HAP-1 (cell line): ENCODE data around the gene FAM120B.
"Not testable (repeated sequence)": the region's sequence is repeated elsewhere in the genome, so short reads cannot be mapped to it uniquely, and the experiment has no call there.

Experiments
- DNase-seq, 2 experiments: peaks; one replicate each; pipeline ENCODE4 v3.0.0-alpha.2; 2016 to 2020; ENCODE audit warnings: low spot score in 2 of 2
- H3K27me3 ChIP-seq: fragments of 250-450 bp; sonication (Bioruptor Pico); 2 replicates; pipeline ENCODE4 v1.5.1; 2020; ENCODE audit warnings: low read depth, mild to moderate bottlenecking, moderate library complexity
- H3K36me3 ChIP-seq: fragments of 250-450 bp; sonication (Bioruptor Pico); replicated peaks from 2 replicates; pipeline ENCODE4 v1.5.1; 2020; ENCODE audit warnings: mild to moderate bottlenecking
- H3K4me1 ChIP-seq: fragments of 250-450 bp; sonication (Bioruptor Pico); 2 replicates; pipeline ENCODE4 v1.5.1; 2020; ENCODE audit warnings: mild to moderate bottlenecking
- H3K4me3 ChIP-seq: fragments of 250-450 bp; sonication (Bioruptor Pico); 2 replicates; pipeline ENCODE4 v1.5.1; 2020; ENCODE audit warnings: mild to moderate bottlenecking, moderate library complexity
- H3K9me3 ChIP-seq: fragments of 250-450 bp; sonication (Bioruptor Pico); 2 replicates; pipeline ENCODE4 v1.5.1; 2020; ENCODE audit warnings: mild to moderate bottlenecking, moderate library complexity
- in situ Hi-C: fragments of 300-500 bp; cut with MboI; formaldehyde crosslinking; loops from 3 replicates; pipeline ENCODE4 v1.14.3; 2020; ENCODE audit warnings: low sequenced_read_pairs, inconsistent platforms, mixed read lengths

The FAM120B gene

DNA sequence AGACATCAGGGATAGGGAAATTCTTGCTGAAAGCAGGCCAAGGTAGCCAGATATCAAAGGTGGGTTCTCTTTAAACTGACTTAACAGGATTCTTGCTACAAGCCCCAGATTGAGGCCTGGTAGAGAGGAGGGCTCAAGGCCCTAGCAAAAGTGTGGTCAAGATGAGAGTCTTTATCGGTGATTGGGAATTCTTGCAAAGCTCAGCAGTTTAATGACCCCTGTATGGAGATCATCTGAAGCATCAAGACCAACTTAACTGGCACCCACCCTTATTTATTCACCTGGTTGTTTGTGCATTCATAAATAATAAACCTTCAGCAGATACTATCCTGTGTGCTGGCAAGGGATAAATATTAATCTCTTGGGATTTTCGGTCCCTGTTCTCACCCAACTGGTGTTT lies 6.3 kb downstream of the FAM120B start:
- DNase-seq = no peak
- in situ Hi-C loops = no loop called here
- Histone ChIP-seq H3K27me3 (no peaks in the 10 kb centered on the region), H3K9me3 (no peaks in the 10 kb centered on the region), H3K4me3 (no peak overlapping the region), H3K4me1 (peaks cover 13% of the 10 kb centered on the region), H3K36me3 (0 out of 2 replicates have a peak, but pooled peaks cover 6% of the 10 kb centered on the region)

GRCh38 chr6:170313716-170314295 lies 7.2 kb downstream of the FAM120B start:
- H3K4me1 ChIP-seq = peaks cover 5% of the 10 kb centered on the region; the same call in 1 of the 2 replicates
- in situ Hi-C loops = no loop called here
- DNase-seq = no peak
- no peaks in the 10 kb centered on the region for H3K27me3 ChIP-seq
- no peak overlapping the region for H3K4me3 ChIP-seq
- H3K36me3 ChIP-seq = 0 out of 2 replicates have a peak, but pooled peaks cover 6% of the 10 kb centered on the region
- H3K9me3 ChIP-seq = no peaks in the 10 kb centered on the region

GRCh38 chr6:170314983-170315382 lies 8.4 kb downstream of the FAM120B start:
- in situ Hi-C loops = no loop called here

GRCh38 chr6:170316071-170316470 lies 9.5 kb downstream of the FAM120B start:
- no peaks in the 10 kb centered on the region for H3K4me1 ChIP-seq
- H3K36me3 ChIP-seq = peaks cover 5% of the 10 kb centered on the region; the same call in 1 of the 2 replicates
- H3K4me3 ChIP-seq = no peak overlapping the region
- in situ Hi-C loops = no loop called here
- H3K9me3 ChIP-seq = no peaks in the 10 kb centered on the region
- no peaks in the 10 kb centered on the region for H3K27me3 ChIP-seq
- no peak for DNase-seq

More at GRCh38 chr6:170314983-170315382, 8.4 kb downstream of the FAM120B start:
- Histone ChIP-seq H3K27me3 (no peaks in the 10 kb centered on the region), H3K4me1 (no peaks in the 10 kb centered on the region), H3K36me3 (0 out of 2 replicates have a peak, but pooled peaks cover 6% of the 10 kb centered on the region), H3K4me3 (no peak overlapping the region), H3K9me3 (no peaks in the 10 kb centered on the region)
- DNase-seq = no peak

GRCh38 chr6:170317076-170317475 lies 10.5 kb downstream of the FAM120B start:
- in situ Hi-C loops = no loop called here
- Histone ChIP-seq H3K27me3 (no peaks in the 10 kb centered on the region), H3K4me1 (no peaks in the 10 kb centered on the region), H3K36me3 (peaks cover 2% of the 10 kb centered on the region; the same call in 1 of the 2 replicates), H3K4me3 (no peak overlapping the region), H3K9me3 (no peaks in the 10 kb centered on the region)
- no peak for DNase-seq

DNA sequence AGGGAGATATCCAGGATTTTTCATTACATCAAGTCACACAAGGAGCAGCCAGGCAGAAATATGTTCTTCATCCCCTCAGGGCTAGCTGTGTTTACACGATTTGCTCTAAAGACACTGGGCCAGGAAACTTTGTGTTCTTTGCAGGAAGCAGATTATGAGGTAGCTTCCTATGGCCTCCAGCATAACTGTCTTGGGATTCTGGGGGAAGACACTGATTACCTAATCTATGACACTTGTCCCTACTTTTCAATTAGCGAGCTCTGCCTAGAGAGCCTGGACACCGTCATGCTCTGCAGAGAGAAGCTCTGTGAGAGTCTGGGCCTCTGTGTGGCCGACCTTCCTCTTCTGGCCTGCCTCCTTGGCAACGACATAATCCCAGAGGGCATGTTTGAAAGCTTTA lies 11.2 kb downstream of the FAM120B start:
- peaks cover 4% of the 10 kb centered on the region; the same call in 1 of the 2 replicates for H3K36me3 ChIP-seq
- no peak for DNase-seq
- H3K9me3 ChIP-seq = no peaks in the 10 kb centered on the region
- H3K4me3 ChIP-seq = no peak overlapping the region
- H3K27me3 ChIP-seq = no peaks in the 10 kb centered on the region
- in situ Hi-C loops = no loop called here
- no peaks in the 10 kb centered on the region for H3K4me1 ChIP-seq

GRCh38 chr6:170329321-170329720 lies 22.8 kb downstream of the FAM120B start:
- no peaks in the 10 kb centered on the region for H3K27me3 ChIP-seq
- H3K4me1 ChIP-seq = no peaks in the 10 kb centered on the region
- peaks cover 23% of the 10 kb centered on the region for H3K36me3 ChIP-seq
- no peak overlapping the region for H3K4me3 ChIP-seq
- H3K9me3 ChIP-seq = no peaks in the 10 kb centered on the region
- DNase-seq = no peak
- in situ Hi-C loops = no loop called here

GRCh38 chr6:170335199-170335598 lies 28.6 kb downstream of the FAM120B start:
- H3K9me3 ChIP-seq, in situ Hi-C loops, H3K4me3 ChIP-seq, H3K4me1 ChIP-seq, DNase-seq, H3K27me3 ChIP-seq: not testable (repeated sequence)
- H3K36me3 ChIP-seq = peaks cover 17% of the 10 kb centered on the region

- Histone ChIP-seq H3K36me3 (no peaks in the 10 kb centered on the region; the same call in none of the 2 replicates), H3K4me3 (no peak overlapping the region), H3K4me1 (no peaks in the 10 kb centered on the region), H3K9me3 (no peaks in the 10 kb centered on the region), H3K27me3 (no peaks in the 10 kb centered on the region)
- in situ Hi-C loops = no loop called here
- DNase-seq = peak; percentile 4 to 31
These were observed 38.3 kb downstream of the FAM120B start for GRCh38 chr6:170344631-170345576.

GRCh38 chr6:170345662-170346061 lies 39.1 kb downstream of the FAM120B start:
- no peaks in the 10 kb centered on the region for H3K9me3 ChIP-seq
- in situ Hi-C loops = no loop called here
- peaks cover 6% of the 10 kb centered on the region for H3K36me3 ChIP-seq

GRCh38 chr6:170346649-170347048 lies 40.1 kb downstream of the FAM120B start:
- Histone ChIP-seq H3K27me3 (no peaks in the 10 kb centered on the region), H3K36me3 (peaks cover 10% of the 10 kb centered on the region)

More at GRCh38 chr6:170345662-170346061, 39.1 kb downstream of the FAM120B start:
- H3K4me3 ChIP-seq = no peak overlapping the region
- no peaks in the 10 kb centered on the region for H3K27me3 ChIP-seq
- H3K4me1 ChIP-seq = no peaks in the 10 kb centered on the region
- DNase-seq = no peak

DNA sequence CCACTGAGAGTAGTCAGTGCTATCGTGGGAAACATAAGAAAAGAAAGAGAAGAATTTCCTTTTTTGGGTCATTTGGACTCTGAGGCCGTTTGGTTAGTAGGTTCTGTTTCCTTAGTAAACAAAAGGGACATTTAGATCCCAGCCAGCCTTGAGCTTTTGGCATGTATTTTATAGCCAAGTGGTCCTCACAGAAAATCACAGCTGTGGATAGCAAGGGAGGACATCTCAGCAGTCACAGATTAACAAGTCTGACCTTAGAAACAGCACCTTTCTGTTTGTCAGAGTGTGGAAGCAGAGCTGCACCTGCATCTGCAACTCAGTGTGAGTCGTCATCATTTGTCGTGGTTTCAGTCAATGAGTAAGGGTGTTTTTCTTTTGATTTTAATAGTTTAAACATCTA lies 40.5 kb downstream of the FAM120B start:
- in situ Hi-C loops = no loop called here
- H3K4me1 ChIP-seq = no peaks in the 10 kb centered on the region
- H3K4me3 ChIP-seq = no peak overlapping the region
- DNase-seq = no peak
- peaks cover 10% of the 10 kb centered on the region for H3K36me3 ChIP-seq
- H3K27me3 ChIP-seq = no peaks in the 10 kb centered on the region
- no peaks in the 10 kb centered on the region for H3K9me3 ChIP-seq

More at GRCh38 chr6:170346649-170347048, 40.1 kb downstream of the FAM120B start:
- Histone ChIP-seq H3K4me1 (no peaks in the 10 kb centered on the region), H3K9me3 (no peaks in the 10 kb centered on the region), H3K4me3 (no peak overlapping the region)
- in situ Hi-C loops = no loop called here
- no peak for DNase-seq

GRCh38 chr6:170347975-170348374 lies 41.4 kb downstream of the FAM120B start:
- in situ Hi-C loops = no loop called here
- DNase-seq = no peak
- Histone ChIP-seq H3K9me3 (no peaks in the 10 kb centered on the region), H3K4me1 (no peaks in the 10 kb centered on the region), H3K4me3 (no peak overlapping the region), H3K27me3 (no peaks in the 10 kb centered on the region), H3K36me3 (peaks cover 10% of the 10 kb centered on the region)

DNA sequence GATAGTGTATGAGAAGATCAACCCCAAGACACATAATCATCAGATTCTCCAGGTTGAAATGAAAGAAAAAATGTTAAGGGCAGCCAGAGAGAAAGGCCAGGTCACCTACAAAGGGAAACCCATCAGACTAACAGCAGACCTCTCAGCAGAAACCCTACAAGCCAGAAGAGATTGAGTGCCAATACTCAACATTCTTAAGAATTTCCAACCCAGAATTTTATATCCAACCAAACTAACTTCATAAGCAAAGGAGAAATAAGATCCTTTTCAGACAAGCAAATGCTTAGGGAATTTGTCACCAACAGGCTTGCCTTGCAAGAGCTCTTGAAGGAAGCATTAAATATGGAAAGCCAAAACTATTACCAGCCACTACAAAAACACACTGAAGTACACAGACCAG lies 44.9 kb downstream of the FAM120B start:
- H3K4me1 ChIP-seq, H3K4me3 ChIP-seq, H3K36me3 ChIP-seq, DNase-seq, H3K27me3 ChIP-seq, in situ Hi-C loops, H3K9me3 ChIP-seq: not testable (repeated sequence)
